Renal pelvis (tissue), 4 donors: ENCODE measurements around the gene TOP2B. TPM values are rescaled to one million over a fixed set of nuclear protein-coding genes. Genes with fewer than 3 reads are reported as not detected.

ENCODE experiments used
- DNase-seq: peaks from one replicate; pipeline ENCODE4 v3.0.0-alpha.2; 2013
- polyA plus RNA-seq, 3 donors: library from polyadenylated mRNA; unstranded; fragments of 120-200 nt; gene quantifications; one replicate each; pipeline ENCODE4 v1.2.1, GENCODE V29; 2013; ENCODE audit not compliant: insufficient read length in 3 of 3

The TOP2B gene
- polyA plus RNA-seq, 3 donors: 266 to 288 (median 270) TPM

DNA sequence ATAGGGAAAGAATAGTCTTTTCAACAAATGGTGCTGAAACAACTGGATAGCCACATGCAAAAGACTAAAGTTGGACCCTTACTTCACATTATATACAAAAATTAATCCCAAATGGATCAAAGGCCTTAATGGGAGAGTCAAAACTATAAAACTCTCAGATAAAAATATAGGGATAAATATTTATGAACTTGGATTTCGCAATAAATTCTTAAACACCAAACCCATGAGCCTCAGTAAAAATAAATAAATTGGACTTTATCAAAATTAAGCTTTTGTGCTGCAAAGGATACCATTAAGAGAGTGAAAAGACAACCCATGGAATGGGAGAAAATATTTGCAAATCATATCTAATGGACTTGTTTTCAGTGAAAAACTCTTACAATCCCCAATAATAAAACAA is 18.7 kb upstream of the TOP2B start:
- no peak for DNase-seq

DNA sequence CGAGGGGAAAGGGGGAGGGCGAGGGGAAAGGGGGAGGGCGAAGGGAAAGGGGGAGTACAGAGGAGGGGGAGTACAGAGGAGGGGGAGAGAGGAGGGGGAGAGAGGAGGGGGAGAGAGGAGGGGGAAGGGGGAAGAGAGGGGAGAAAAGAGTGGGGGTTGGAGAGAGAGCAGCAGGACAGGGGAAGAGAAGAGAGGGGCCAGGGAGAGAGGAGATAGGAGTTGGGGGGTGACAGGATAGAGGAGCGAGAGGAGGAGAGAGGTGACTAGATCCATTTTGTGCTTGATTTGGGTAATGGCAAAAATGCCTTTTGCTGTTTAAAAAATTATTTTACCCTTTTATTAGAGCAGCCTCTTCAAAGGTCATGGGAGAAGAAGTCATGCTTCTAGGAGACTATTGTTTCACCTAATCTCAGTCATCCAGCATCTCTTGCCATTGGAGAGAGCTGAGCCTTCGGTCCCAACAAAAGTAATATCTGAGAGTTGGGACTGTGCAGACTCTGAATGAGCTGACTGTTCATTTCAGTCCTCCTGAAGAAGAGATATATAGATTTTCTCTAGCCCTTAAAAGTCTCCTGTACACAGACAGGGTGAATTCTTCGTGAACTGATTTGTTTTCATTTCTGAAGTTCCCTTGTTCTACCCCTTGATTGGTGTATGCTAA is 15.1 kb upstream of the TOP2B start:
- no peak for DNase-seq

DNA sequence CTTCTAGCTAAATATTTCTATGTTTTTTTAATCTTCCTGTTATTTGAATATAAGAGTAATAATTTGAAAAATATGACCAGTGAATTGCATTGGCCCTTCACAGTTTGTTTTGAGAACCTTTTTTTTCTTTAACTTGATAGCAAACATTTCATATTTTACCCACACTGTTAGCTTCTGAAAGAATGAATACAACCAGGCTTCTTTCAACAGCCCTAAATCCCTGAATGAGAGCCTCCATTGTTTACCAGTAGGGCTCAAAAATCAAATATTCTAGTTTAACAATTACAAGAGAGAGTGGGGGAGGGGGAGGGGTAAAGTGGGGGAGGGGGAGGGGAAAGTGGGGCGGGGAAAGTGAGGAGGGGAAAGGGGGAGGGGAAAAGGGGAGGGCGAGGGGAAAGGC is 14.5 kb upstream of the TOP2B start:
- DNase-seq: no peak

DNA sequence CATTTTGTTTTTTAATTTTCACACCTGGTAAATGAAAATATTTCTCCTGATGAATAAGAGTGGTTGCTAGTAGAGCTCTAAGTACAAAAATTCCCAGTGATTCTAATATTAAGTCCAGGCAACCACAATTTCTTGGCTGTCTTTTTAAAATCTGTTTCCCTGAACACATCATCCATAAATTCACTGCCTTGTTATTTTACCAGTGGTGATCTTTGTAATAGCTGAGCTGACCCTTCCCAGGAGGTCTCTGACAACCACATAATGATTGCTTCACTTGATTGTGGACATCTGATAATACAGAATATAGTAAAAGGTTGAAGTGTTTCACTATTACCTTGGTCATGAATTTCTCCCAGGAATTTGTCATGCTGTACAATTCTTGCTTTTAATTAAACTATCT is 13.9 kb upstream of the TOP2B start:
- no peak for DNase-seq

DNA sequence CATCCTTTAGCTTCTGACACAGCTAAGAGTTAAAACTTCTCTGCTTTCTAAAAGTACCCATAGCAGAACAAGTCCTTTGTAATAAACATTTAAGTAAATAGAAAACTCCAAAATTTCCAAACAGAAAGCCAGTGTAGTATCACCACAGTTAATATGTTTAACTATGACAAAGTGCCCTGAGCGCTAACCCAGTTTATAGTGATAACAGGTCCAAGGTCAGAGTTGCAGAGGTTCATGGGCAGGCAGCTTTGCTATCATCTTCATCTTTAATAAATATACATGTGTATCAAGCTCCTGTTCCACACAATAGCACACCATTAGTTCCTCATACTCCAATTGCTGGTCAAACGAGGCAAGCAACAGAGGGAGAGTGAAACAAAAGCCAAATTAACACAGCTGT is 12.4 kb upstream of the TOP2B start:
- no peak for DNase-seq

DNA sequence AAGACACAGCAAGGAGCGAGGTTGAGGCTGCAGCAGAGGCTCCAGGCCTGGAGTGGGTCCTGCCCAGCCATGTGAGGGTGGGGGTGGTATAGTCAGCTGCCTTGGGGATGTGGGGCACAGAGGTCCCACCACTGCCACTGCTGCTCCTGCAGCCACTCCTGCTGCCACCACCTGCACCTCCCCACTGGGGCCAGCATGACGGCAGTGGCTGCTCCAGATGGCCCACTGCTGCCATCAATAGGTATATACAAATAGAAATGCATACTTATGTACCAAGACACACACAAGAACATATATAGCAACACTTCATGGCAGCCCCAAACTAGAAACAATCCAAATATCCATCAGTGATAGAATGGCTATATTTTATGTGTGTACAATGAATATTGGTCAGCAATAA is 10.0 kb upstream of the TOP2B start:
- DNase-seq: no peak

DNA sequence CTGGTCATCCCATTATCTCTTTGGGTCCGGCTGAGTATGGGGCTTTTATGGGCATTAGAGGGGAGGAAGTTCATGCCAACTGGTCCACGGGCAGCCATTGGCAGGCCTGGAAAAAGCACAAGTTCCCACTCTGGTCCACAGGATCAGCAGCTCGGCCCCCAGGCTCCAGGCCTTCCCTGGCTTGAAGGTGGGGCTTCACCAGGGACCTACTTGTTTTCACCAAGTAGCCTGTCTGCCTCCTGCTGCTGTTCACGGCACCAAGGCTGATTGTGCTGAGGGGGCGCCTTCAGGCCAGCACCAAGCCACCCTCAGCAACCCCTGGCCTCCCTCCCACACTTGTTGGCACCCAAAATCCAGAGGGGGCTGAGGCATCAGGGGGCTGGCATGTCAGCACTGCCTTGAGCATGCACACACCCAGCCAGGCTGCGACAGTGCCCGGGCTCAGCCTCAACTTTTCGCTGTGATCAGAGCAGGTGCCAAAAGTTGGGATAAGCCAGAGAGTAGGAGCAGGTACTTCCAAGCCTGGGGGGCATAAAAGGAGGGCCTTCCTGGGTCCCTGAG is 9.1 kb upstream of the TOP2B start:
- DNase-seq: no peak

DNA sequence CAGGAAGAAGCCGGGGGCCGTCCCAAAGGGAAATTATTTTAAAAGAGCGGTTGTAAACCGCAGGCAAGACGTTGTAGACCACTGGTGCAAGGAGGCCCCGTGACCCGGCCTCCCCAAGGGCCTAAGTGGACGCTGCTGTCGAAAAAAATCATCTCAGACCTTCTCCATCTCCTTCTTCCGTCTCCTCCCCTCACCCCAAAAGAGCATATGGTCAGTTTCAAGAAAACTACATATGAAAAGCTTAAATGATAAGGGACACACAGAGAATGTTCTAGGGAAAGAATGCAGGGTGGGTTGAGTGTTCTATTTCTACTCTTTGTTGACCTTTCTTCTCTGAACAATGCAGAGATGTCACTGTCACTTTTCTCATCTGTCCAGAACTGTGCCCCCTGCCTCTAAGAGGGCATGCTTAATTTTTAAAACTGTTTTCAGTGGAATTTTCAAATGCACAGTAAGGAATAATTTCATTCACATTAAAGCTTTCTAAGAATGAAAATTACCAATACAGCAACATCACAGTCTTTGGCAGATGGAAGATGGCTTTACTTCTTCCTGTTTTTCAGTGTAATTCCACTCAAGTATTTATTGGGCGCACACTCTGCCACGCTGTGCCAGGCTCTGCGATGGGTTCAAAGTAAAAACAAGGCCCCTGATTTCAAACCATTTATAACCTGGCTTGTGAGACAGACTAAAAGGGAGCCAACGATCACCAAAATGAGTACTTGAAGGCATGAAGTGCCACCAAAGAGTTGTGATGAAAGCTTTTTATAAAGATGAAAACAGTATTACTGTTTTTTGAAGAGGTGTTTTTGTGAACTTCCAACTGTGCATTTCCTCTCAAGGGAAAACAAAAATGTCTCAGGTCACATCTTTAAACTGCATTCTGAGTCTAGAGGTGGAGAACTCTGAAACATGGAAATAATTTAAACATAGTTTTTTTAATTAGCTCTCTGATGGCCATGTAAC is 891 bp upstream of the TOP2B start:
- DNase-seq: no peak

DNA sequence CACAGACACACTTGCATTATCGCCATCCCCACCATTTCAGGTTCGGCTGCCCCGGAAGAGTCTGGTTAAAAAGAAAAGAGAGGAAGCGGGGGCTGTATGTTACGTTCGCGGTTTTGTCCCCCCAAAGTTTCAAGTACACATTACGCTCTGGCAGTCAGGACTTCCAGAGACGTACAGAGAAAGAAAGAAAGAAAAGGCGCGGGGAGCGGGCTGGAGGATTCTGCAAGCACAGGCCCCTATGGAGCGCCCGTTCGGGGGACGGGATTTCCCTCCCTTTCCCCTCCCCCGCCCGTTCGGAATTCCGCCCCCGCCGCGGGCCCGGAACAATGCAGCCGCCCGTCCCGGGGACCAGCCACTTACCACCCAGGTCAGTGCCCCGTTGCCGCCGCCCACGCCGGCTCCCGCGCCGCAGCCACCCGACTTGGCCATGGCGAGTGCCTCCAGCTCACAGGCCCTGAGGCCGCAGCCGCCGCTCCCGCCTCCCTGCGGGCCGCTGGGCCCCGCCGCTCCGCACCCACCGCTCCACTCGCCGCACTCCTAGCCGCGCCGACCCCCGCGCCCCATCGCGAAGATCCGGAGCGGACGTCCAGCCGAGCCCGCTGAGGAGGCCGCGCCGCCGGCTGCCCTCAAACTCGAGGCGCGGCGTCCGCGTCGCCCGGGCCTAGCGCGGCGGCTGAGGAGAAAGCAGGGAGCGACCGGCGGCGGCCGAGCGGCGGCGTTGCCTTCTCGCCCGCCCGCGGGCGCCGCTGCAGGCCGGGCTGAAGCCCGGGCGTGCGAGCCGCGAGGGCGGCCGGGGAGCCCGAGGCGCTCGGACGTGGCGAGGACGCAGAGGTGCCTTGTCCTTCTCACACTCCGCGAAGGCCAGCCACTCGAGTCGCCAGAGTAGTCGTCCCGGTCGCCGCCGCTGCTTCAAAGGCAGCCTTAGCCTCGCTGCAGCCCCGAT is 567 bp downstream of the TOP2B start:
- peak; percentile 74 for DNase-seq

DNA sequence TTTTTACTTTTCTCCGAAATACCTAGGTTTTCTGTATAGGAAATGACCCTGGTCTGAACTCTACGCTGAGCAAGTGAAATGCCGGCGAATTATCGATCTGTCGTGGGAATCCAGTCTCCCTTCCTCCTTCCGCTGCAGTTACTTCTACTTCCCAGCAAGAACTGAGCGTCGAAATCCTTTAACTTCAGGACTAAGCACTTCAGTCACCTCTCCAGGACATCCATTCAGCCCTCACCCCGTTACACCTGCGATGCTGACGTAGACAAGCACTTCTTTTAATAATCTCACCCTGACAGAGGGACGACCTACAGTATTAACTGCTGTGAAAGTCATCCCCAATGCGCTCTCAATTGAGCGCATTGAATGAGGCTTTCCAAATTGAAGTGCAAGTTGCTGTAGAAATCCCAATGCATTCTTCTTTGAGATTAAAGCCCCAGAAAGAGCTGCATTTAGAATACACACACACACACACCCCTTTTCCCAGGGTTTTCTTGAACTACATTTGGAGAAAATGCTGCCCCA is 1.3 kb downstream of the TOP2B start:
- no peak for DNase-seq

DNA sequence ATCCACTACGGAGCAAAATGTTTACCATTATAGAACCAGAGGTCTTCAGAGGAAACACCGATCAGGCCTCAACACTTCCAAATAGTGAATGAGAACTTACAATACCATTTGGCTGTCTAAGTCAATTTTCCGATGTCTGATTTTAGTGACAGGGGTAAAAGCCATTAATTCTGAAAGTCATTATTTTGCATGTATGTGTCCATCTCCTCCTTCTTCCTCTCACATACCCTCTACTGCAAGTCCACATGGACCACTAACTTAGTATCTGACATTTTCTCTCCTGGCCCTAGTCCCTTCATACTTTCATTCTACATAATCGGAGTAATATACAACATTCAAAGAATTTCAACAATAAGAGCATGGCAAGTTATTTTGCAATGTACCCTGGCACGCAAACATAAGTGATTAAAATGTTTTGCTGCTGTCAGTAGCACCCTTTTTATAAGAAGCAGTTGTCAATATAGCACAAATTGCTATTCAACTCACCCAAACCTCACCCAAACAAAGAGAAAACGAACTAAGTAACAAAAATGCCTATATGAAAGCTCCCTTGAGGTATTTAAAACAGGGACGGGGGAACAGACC is 1.9 kb downstream of the TOP2B start:
- DNase-seq: no peak

DNA sequence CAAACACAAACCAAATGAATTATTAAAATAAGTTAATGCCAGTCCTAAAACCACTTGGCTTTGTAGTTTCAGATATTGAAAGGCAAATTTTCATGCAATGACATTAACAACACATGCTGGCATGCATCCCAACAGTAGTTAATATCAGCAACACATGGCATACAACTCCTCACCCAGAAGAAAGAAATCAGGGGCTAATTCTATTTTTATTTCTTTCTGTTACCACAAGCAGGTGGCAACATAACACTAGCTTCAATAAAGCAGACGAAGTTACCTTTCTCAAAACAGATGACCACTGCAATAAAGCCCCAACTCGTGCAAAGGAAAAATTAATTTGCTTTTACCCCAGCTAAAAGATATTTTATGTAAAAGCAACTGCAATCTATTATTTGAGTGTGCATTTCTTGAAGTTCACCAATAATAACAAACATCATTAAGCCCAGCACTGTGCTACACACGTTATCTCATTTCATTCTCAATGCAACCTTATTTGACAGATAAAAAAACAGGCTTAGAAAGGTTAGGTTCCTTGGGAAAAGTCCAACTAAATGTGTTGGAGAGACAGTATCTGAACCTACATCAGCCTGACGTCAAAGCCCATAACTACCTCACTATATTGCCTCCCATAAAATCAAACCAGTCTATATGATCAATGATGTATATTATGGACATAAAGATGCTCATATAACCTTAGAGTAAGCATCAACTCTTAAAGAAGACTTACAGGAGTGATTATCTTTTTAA is 2.8 kb downstream of the TOP2B start:
- no peak for DNase-seq

DNA sequence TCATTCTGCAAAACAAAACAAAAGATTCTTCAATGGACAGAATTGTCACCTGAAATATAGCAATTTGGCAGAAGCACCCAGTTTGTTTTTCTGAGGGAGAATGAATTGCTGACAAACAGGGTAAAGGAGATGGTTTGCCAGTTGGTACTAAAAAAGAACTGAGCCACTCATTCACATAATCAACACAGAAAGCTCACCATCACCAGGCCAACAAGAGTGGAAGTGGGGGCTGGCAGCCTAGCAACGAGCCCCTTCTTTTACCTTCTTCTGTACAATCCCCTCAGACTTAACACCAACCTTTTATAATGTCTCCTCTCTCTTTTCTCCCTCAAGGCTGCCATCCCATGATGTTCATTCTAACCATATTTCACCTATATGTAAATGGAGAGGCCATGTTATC is 5.9 kb downstream of the TOP2B start:
- DNase-seq: no peak

DNA sequence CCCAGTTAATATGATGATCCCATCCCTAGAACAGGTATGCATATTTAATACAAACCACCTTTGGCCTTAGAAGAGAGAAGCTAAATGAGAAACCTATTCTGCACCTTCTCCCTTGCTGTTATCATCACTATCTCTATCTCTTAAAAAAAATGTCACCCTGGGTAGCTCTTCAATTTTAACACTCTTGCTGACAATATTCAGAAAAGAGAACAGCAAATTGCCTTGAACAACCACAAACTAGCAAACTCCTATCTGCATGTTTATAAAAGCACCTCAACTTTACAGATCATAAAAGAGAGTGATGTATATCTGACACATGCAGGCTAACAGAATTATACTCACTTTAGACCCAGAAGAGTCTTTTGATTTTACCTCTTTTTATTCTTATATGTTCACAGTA is 7.4 kb downstream of the TOP2B start:
- no peak for DNase-seq

DNA sequence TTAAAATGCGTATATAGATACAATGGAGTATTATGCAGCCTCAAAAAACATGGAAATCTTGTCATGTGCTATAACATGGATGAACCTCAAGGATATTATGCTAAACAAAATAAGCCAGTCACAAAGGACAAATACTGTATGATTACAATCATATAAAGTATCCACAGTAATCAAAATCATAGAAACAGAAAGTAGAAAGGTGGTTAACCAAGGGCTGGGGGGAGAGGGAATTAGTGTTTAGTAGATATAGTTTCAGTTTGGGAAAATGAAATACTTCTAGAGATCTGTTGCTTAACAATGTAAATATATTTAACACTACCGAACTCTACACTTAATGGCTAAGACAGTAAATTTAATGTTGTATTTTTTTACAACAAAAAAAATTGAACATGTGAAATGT is 9.0 kb downstream of the TOP2B start:
- DNase-seq: no peak

DNA sequence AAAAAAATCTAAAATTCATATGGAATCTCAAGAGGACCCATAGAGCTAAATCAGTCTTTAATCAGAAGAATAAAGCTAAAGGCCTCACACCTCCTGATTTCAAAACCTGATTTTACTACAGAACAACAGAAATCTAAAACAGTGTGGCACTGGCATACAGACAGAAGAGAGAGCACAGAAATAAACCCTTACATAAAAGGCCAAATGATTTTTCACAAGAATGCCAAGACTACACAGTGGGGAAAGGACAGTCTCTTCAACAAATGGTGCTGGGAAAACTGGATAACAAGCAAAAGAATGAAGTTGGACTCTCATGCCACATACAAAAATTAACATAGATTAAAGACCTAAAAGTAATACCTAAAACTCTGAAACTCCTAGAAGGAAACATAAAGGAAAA is 10.1 kb downstream of the TOP2B start:
- no peak for DNase-seq

DNA sequence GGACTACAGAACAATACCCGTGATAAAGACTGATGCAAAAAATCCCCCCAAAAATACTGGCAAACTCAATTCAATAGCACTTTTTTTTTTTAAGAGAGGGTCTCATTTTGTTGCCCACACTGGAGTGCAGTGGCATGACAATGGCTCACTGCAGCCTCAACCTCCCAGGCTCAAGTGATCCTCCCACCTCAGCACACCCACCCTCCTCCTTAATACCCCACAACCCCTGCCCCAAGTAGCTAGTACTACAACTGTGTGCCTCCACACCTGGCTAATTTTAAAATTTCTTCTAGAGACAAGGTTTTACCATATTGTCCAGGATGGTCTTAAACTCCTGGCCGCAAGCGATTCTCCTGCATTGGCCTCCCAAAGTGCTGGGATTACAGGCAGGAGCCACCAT is 11.4 kb downstream of the TOP2B start:
- no peak for DNase-seq

DNA sequence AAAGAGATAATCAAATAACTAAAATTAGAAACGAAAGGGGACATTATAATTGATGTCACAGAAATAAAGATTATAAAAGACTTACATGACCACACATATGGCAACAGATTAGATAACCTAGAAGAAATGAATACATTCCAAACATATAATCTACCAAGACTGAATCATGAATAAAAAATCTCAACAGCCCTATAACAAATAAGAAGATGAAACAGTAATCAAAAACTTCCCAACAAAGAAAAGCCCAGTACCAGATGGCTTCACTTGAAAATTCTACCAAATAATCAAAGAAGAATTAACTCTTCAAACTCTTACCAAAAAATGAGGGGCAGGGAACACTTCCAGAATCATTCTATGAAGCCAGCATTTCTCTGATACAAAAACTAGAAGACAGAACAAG is 11.8 kb downstream of the TOP2B start:
- no peak for DNase-seq

DNA sequence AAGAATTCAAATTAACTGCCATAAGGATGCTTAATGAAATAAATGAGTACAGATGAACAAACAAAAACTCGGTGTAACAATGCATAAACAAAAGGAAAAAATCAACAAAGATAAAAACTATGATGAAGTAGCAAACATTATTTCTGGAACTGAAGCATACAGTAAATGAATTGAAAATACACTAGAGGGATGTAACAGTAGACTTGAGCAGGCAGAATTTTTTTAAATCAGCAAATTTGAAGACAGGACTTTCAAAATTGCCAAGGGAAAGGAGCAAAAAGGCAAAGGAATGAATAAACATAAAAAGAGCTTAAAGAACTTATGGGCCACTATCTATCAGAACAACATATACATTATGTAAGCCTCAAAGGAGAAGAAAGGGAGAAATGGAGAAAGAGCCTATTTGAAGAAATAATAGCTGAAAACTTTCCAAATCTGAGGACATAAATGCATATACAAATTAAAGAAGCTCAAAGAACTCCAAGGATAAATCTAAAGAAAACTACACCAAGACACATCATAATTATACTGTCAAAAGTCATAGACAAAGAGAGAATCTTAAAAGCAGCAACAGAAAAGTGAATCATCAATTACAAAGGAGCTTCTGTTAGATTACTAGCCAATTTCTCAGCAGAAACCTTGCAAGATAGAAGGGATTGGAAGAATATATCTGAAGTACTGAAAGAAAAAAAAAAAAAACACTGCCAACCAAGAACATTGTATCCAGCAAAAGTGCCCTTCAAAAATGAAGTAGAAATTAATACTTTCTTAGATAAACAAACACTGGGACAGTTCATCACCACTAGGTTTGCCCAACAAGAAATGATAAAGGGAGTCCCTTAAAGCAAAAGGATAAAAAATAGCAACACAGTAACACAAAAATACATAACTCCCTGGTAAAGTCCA is 15.5 kb downstream of the TOP2B start:
- DNase-seq: no peak
